ENCODE data around the gene ATP6V1E1. TPM values are rescaled to one million over a fixed set of nuclear protein-coding genes. Genes with fewer than 3 reads are reported as not detected.

The ATP6V1E1 gene
- total and polyA plus RNA-seq, 9 of the 15 experiments (the other 6 are each of a cell fraction or from before 2014, with no cell fraction given) = 122 to 249 (median 179) TPM

- no peak for TF ChIP-seq NR2C2 (CRISPR knock-in tag; IDR thresholded peaks at IDR 0.05)
- TF ChIP-seq NR2C2 (tag; IDR thresholded peaks at IDR 0.05) = peak; percentile 52
- peak; percentile 24; the same call in 1 of the 2 replicates for TF ChIP-seq RAD51 (IDR thresholded peaks at IDR 0.05; ENCODE audit: borderline replicate concordance, low read depth)
- no peak for TF ChIP-seq TGIF2 (CRISPR knock-in tag; IDR thresholded peaks at IDR 0.05)
- no peak for TF ChIP-seq TAF1 (IDR thresholded peaks at IDR 0.05; ENCODE audit: control insufficient read depth, extremely low read depth, insufficient read depth, low read length, severe bottlenecking)
- 0 out of 2 replicates have a peak, but pooled peaks have one; percentile 24 for TF ChIP-seq TSHZ1 (CRISPR knock-in tag; IDR thresholded peaks at IDR 0.05)
- peak; percentile 47 for TF ChIP-seq SOX6 (IDR thresholded peaks at IDR 0.05)
- no peak for TF ChIP-seq SMAD1 (IDR thresholded peaks at IDR 0.05; ENCODE audit: low read depth, low read length, partially characterized antibody)
- no peak for TF ChIP-seq HMGN3 (IDR thresholded peaks at IDR 0.05; ENCODE audit: borderline replicate concordance, extremely low read depth, insufficient read length, low read depth, low read length)
- TF ChIP-seq SREBF1 (IDR thresholded peaks at IDR 0.05; ENCODE audit: borderline replicate concordance, low read depth, low read length) = no peak
- TF ChIP-seq U2AF2 (optimal IDR thresholded peaks at IDR 0.05; ENCODE audit: low read depth, low read length) = no peak
- 0 out of 2 replicates have a peak, but pooled peaks have one; percentile 12 for TF ChIP-seq ZFP30 (CRISPR knock-in tag; IDR thresholded peaks at IDR 0.05; ENCODE audit: borderline replicate concordance)
- 0 out of 2 replicates have a peak, but pooled peaks have one; percentile 21 for TF ChIP-seq ZC3H8 (IDR thresholded peaks at IDR 0.05)
- no peak for TF ChIP-seq RBM39 (optimal IDR thresholded peaks at IDR 0.05; ENCODE audit: low read depth, low read length)
- TF ChIP-seq KDM1A (IDR thresholded peaks at IDR 0.05) = 0 out of 4 replicates have a peak, but pooled peaks of 1 of the 2 experiments have one; percentile 19
- peak; percentile 82 for TF ChIP-seq ARID1B (IDR thresholded peaks at IDR 0.05)
- TF ChIP-seq ADNP (tag; IDR thresholded peaks at IDR 0.05) = peak; percentile 8; the same call in 1 of the 2 replicates
- TF ChIP-seq POLR2H (tag; IDR thresholded peaks at IDR 0.05; ENCODE audit: low read depth) = peak; percentile 45; the same call in 1 of the 2 replicates
- TF ChIP-seq MITF (IDR thresholded peaks at IDR 0.05) = no peak
- peak; percentile 73 for TF ChIP-seq EP400 (IDR thresholded peaks at IDR 0.05)
- no peak for TF ChIP-seq MIER1 (IDR thresholded peaks at IDR 0.05; ENCODE audit: low read depth)
- TF ChIP-seq JUND (IDR thresholded peaks at IDR 0.05; ENCODE audit: borderline replicate concordance, low read depth, low read length) = peak; percentile 44; the same call in 1 of the 2 replicates
- peak; percentile 4; the same call in 1 of the 3 replicates for TF ChIP-seq JUND (tag; IDR thresholded peaks at IDR 0.05; ENCODE audit: borderline replicate concordance, low read depth, low read length)
Measured at GRCh38 chr22:17633217-17633997, 4.9 kb upstream of the ATP6V1E1 start (continued).
